GM19324 (cell line): ENCODE measurements around the gene BMF.
A peak's percentile ranks its signal among the peaks of the same experiment; 100 is the strongest.
"Not testable (repeated sequence)": the region's sequence is repeated elsewhere in the genome, so short reads cannot be mapped to it uniquely, and the experiment has no call there.

Source experiments
- ATAC-seq: cut with Tn5 transposase; IDR thresholded peaks from one replicate; pipeline ENCODE4 v1.9.1; 2021; ENCODE audit warnings: mild to moderate bottlenecking, moderate library complexity; ENCODE audit not compliant: unreplicated experiment, low FRiP score

The BMF gene

DNA sequence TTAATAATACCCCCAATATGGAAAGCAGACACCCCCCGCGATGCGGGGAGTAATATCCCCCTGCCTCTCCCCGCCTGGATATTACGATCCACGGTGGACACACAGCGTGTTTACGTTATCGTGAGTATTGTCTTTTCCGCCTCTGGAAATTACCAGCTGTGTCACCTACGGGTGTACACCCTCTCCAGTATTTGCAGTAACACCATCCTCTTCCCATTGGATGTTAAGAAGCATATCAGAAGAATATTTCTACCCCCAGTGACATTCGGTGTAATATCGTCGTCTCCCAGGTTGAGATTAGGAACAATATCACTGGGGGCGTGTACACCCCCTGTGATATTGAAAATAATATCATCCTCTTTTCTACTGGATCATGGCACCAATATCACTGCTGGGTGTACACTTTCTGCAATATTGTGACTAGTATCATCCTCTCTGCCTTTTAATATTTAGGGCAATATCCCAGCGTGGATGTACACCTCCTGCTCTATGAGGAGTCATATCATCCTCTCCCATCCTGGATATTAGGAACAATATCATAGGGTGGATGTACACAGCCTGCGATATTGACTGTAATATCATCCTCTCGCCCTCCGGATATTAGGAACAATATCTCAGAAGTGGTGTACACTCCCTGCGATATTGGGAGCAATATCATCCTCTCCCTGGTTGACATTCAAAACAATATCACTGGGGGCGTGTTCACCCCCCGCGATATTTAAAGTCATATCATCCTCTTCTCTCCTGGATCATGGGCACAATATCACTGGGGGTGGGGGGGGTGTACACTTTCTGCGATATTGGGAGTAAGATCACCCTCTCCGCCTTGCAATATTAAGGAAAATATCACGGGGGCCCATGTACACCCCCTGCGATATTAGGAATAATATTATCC, 20.3 kb upstream of the BMF start:
- no peak for ATAC-seq

DNA sequence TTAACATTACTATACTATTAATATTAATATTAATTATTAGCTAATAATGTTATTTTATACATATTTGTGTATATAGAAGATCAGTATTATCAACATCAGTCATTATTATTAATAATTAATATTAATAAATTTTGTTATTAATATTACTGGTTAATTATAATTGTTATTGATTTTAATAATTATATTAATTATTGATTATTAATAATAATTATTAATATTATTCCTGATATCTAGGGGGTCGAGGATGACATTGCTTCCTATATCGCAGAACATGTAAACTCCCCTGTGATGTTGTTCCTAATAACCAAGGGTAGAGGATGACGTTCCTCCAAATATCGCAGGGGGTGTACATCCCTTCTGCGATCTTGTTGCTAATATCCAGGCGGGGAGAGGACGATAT, 17.3 kb upstream of the BMF start:
- no peak for ATAC-seq

DNA sequence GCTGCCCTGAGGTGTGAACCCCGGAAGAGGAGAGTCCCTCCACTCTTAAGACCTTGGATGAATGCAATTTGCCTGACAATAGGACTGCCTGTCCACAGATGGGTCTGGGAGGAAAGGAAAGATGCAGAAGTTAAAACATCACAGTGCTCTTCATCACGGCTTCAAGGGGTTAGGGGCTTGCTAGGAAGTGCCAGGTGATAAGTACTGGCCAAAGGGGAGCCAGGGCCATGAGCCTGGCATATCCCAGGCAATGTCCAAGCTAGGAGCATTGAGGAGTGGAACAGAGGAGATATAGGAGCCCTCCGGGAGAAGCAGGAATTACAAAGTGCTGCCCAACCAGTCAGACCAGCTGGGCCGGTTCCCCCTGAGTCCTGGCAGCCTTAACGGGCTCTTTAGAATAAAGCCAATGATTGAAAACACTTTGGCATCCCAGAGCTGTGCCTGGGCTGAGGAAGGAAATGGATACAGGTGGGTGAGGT, 16.2 kb upstream of the BMF start:
- ATAC-seq, result not testable (repeated sequence)

DNA sequence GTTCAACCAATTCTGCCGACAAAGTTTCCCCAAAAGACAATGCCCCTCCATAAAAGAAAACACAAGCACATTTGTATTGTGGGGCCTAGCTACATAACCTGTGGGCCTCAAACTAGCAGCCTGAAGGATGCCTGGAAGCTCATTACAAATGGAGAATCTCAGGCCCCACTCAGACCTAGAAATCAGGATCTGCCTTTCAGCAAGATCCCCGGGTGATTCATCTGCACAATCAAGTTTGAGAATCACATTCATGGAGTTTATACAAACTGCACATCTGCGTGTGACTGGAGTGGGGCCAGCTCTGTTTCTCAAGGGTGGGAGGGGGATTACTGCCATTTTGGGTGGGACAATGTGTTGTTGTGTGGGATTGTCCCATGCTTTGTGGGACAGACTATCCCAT, 15.7 kb upstream of the BMF start:
- not testable (repeated sequence) for ATAC-seq

DNA sequence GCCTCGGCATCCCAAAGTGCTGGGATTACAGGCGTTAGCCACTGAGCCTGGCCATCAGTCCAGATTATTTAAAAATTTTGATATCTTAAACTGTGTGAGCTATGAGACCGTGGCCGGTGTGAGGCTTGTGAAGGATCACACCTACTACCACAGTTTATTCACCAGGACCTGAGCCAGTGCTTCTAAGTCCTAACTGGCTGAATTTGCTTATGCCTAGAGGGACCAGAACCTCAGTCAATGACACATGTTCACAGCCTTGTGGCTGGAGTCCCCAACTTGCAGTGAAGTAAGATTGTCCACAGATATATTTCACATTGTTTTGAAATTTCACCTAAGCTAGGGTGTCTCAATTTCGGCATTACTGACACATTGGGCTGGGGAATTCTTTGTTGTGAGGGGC, 15.2 kb upstream of the BMF start:
- not testable (repeated sequence) for ATAC-seq

DNA sequence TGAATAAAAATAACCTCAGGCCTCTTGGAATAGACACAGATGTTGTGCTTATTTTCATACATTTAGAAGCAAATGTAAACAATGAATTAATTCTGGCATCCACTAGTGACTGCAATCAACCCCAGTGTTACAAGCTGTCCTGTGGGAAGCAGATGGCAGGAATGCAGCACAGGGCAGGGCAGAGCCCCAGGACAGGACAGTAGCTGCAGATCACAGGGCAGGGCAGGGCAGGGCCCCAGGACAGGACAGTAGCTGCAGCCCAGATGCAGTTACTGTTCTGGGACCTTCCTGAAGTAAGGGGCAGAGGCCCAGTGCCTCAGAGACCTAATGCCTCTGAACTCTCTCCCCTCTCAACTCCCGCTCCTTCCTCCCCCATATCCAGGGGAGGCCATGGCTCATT, 14.3 kb upstream of the BMF start:
- not testable (repeated sequence) for ATAC-seq

DNA sequence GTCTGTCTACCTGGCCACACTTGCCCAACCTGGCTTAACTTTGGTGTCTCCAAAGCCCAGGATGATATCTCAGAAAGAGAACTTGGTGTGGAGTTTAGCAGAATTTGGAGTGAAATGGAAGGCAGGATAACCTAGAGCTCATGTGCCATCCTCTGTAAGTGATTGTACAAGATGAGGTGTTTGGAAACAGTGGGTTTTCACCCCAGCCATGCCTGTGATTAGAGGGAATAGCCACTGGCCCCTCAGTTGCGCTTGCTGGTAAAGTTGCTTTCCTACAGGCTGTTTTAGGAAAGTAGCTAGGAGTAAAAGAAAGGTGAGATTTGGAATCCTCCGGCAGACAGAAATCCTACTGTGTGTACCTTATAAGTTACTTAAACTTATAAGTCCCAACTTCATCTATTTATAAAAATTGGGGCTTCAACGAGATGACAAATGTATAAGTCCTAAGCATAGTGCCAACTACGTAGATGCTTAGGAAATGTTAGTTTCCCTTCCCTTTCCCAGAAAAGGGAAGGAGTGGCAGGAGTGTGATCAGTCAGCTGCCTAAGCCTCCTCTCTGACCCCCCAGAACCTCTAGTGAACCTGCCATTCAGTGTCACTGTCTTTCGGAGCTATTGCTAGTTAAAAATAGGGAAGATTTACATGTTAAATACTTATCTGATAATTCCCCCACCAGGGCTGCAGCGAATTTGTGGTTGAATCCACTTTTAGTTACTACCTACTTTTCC, 13.4 kb upstream of the BMF start:
- ATAC-seq, result no peak

DNA sequence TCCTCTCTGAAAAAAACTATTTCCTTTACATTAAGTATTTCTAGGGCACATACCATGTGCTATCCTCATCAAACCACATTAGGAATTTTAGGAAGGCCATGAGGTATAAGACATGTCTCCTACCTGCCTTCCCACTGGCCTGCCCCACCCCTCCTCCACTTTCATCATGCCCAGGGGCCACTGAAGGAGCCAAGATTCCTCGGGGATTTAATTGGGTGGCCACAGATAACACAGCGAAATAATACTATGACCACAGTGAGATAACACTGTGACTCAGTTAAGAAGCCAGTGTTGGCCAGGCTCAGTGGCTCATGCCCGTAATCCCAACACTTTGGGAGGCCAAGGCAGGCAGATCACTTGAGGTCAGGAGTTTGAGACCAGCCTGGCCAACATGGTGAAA, 9.8 kb upstream of the BMF start:
- no peak for ATAC-seq

DNA sequence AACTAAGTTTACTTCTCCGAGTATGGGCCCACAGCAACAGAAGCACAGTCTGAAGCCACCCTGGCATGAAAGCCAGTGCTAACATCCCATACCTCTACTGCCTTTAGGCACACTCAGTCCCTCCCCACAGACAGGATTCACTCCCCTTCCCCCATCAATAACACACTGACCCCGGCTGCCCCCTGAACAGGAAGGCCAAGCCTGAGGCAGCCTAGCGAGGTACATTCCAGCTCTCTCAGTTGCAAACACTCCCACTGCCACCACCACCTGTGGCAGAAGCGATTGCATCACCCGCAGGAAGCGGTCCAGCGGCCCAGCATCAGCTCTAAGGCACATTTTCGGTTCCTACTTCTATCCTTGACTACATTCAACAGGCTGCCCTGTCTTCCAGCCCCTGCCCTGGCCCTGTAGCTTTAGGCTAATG, 7.0 kb upstream of the BMF start:
- ATAC-seq, result peak; percentile 82

DNA sequence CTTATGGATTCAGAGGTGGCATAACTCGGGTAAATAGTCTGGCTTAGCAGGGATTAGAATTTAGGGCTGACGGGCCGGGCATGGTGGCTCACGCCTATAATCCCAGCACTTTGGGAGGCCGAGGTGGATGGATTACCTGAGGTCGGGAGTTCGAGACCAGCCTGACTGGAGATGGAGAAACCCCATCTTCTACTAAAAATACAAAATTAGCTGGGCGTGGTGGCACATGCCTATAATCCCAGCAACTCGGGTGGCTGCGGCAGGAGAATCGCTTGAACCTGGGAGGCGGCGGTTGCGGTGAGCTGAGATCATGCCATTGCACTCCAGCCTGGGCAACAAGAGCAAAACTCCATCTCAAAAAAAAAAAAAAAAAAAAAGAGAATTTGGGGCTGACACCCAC, 6.4 kb upstream of the BMF start:
- ATAC-seq, result not testable (repeated sequence)

DNA sequence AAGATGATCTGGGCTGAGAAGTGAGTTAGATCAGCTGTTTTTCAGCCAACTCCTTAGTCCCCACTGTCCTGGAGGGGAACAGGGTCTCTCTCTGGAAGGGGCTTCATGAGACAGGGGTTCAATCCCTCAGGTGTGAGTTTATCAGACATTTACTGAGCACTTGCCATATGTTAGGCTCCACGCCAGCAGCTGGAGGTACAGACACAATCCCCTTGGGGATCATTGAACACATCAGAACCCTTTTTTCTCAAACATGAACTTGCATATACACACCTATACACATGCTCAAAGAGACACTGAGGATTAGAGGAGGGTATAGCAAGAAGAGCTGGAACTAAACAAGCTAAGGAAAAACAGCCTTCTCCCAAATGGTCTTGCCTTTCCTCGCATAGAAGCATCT, 5.5 kb upstream of the BMF start:
- no peak for ATAC-seq

DNA sequence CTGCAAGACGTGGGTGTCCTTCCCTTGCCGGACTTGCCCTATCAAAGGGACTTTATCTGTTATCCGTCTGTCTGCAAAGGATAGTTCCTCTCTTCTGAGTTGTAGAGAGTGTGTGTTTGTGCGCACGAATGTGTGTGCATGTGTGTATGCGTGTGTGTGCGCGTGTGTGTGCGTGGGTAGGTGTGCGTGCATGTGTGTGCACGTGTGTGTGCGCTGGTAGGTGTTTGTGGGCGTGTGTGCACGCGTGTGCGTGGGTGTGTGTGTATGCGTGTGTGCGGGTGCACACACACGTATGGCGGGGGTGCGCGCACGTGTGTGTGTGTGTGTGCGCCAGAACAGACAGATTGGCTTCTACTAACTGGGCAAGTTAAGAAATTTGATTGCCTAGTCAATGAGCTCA, 4.1 kb upstream of the BMF start:
- ATAC-seq, result no peak

DNA sequence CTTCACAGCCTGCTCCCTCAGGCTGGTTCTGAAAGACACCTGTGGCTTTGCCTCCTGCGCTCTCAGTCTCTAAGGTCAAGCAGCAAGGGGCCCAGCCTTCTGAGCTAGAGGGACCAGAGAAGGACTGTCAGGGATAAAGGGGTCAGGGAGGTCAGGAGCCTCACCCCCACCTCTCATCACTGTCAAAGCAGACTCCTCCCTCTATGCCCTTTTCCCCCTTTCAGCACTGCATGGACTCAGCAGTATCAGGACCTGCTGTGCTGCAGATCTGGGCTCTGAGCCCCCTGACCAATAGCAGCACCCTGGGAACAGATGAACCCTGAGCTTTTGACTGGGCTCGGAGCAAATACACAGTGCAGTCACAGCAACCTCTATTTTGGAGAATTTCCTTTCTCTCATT, 3.2 kb upstream of the BMF start:
- ATAC-seq, result no peak

DNA sequence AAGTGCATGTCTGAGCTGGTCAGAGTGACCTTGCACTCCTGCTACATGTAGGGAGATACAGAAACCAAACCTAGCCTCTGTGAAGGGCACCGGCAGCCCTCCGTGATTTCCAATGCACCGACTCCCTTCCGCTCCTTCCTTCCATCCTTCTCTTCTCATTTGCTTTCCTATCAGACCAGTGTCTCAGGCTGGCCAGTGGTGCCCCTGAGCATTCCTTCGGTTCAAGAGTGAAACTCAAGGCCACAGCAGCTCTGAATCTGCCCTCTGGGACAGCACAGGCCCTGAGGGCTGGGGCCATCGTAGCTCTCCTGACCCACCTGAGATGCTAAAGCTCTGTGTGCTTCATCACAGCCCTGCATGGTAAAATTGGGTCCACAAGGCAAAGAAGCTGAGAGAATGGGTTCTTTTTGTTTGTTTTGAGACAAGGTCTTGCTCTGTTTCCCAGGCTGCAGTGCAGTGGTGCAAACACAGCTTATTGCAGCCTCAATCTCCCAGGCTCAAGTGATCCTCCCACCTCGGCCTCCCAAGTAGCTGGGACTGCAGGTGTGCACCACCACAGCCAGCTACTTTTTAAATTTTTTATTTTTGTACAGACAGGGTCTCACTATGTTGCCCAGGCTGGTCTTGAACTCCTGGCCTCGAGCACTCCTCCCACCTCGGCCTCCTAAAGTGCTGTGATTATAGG, 2.3 kb upstream of the BMF start:
- ATAC-seq, result no peak

DNA sequence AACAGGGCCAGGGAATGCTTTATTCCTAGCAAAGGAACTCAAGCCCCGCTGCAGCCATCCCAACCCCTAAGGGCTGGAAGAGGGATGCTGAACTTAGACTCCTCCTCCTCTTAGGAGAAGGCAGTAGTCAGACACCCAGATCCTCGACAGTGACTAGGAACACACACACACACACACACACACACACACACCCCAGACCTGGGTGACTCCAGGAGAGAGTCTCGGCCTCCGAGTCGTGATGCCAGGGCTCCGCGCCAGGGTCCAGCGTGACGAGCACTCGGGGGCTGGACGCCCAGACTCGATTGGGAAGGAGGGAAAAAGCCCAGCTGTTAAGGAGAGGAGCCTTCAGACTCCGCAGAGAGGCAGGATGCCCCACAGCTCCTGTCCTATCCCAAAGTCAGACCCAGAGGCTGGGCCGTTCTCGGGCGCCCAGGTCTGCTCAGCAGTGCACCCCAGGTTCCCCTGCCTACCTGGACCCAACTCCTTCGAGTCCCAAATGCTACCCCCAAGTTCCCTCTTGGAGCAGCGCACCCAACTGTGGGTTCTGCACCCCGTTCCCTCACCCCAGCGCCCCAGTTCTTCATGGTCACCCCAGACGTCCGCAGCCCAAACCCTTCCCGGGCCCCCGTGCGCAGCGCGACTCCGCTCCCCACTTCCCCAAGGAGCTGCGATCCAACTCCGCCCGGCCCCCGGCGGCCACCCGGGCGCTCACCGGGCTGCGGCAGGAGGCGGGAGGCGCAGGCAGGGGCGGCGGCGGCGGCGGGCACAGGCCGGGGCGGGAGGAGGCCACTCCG, 421 bp downstream of the BMF start:
- no peak for ATAC-seq

DNA sequence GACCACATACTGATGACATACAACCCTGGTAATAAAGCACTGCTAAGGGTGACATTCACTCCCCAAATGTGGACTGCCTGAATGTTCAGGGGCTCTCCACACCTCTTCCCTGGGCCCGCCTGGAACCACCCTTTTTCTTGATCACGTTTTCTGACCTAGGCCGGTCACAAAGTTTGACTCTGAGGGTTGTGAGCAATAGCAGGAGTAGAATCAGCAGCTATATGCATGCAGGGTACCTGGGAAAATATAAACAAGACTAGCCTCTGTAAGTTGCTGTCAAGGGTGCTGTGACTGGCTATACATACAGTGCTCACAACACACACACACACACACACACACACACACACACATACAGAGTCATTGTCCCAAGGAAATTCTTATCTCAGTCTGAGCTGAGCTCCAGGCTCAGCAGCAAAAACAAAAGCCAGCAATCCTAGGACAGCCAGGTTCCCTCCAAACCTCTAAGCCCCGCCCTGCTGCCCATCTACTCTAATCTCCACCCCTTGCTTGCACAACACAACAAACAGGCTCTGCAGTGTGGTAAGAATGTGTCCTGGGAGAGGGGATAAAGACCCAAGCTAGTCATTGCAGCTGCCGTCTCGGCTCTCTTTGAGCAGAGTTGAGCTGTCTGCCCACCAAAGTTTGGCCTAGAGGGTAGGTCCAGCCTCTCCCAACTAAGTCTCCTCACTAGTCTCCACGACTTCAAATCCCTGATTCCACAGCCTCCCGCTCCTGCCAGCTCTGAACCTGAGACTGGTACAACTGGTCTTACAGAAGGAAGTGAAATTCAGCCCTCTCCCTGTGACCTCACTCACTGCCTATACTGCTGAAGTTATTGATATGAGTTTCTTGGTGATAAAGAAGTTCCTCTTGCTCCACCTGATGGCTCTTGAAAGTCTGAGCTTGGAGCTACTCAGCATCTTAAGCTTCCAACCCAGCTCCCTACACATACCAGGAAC, 2.2 kb downstream of the BMF start:
- peak; percentile 31 for ATAC-seq

DNA sequence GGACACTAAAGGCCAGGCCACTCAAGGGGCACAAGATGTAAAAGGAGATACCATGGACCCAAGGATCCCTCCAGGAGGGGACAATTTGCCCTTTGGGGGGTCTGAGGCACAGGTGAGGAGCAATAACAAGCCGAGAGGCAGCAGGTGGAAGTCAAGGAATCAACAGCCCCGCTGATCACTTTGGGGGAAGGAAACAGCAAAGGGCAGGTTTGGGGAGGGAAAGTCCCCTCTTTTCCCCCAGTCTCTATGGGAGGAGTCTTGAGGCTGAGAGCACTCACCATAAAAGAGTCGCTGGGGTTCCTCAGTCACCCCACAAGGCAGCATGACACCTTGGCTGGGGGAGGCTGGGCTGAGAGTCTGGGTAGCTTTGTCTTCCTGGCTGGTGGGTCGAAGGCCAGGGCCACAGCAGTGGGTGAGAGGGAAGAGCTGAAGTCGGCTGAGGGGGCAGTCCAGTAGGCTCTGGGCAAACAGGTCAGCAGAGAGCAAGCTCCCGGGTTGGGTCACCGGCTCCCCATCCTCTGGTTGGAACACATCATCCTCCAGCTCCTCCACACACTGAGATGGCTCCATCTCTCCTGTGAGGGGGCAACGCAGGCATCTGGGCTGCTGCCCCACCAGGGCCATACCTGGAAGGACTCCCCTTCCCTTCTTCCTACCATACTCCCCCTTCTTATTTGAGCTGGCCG, 3.0 kb downstream of the BMF start:
- no peak for ATAC-seq

DNA sequence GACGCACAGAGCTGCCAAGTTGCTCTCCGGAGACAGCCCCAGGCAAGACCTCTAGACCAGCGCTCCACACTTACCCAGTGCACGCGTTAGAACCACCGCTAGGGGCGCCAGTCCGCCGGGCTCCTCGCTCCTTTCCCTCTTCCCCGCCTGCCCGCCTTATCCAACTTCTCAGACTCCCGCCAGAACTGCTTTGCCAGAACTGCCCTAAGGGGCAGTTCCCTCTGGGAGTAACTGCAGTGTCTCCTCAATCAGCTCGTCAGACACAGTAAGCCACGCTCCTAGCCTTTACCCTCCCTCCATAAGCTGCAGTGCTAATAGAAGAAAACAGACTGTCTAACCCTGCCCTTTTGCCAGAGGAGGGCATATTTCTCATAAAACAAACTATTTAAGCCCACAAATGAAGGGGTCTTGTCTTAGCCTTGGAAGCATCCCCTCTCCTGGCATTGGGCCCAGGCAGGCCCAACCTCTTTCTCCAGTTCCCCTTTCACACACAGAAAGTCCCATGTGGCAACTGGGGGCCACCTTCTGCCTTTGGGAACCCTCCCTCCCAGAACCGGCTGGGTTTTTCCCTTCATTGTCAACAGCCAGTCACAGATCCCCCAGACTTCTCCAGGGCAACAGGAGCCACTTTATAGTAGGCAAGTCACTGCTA, 3.7 kb downstream of the BMF start:
- no peak for ATAC-seq
